H1 (cell line): ENCODE data around the gene LRTM2. TPM values are rescaled to one million over a fixed set of nuclear protein-coding genes. Genes with fewer than 3 reads are reported as not detected.

Experiments
- CHD1 ChIP-seq: IDR thresholded peaks from 2 replicates; pipeline ENCODE4 v1.6.1; 2012; ENCODE audit warnings: low read depth, low read length, improper control_type of control experiment
- RNF2 ChIP-seq: fragments of 200-900, 300-1000 bp; sonication (generic); IDR thresholded peaks from 2 replicates; pipeline ENCODE4 v1.7.1; 2016; ENCODE audit warnings: borderline replicate concordance, low read depth, mild to moderate bottlenecking, antibody characterized with exemption, low read length; ENCODE audit not compliant: poor library complexity, severe bottlenecking; ENCODE audit errors: missing control alignments
- polyA plus RNA-seq, 7 experiments: library from polyadenylated mRNA; depleted of rRNA in 3 of 7; stranded (reverse) in 5 of 7; unstranded in 2 of 7; fragments of >200 nt in 5 of 7; fragments of 200-250 nt in 2 of 7; gene quantifications; 1 replicate in 5 of 7; 2 replicates in 1 of 7; 4 replicates in 1 of 7; pipeline versions ENCODE4 v1.2.1 to v1.2.3, GENCODE V29; 2011 to 2013; ENCODE audit warnings: missing spikeins in 2 of 7, mixed read lengths in 2 of 7
- total RNA-seq: library from RNA; stranded (reverse); fragmentation: NEBNext Ultra II Directional; extraction: Animal tissue kit (Norgen Biotek cat#: 25700); gene quantifications from 2 replicates; pipeline ENCODE4 v1.2.1, GENCODE V29; 2021

The LRTM2 gene
- total and polyA plus RNA-seq, 2 of the 8 experiments (the other 6 are each of a cell fraction or from before 2014, with no cell fraction given): 0.06 TPM; not detected in 1

DNA sequence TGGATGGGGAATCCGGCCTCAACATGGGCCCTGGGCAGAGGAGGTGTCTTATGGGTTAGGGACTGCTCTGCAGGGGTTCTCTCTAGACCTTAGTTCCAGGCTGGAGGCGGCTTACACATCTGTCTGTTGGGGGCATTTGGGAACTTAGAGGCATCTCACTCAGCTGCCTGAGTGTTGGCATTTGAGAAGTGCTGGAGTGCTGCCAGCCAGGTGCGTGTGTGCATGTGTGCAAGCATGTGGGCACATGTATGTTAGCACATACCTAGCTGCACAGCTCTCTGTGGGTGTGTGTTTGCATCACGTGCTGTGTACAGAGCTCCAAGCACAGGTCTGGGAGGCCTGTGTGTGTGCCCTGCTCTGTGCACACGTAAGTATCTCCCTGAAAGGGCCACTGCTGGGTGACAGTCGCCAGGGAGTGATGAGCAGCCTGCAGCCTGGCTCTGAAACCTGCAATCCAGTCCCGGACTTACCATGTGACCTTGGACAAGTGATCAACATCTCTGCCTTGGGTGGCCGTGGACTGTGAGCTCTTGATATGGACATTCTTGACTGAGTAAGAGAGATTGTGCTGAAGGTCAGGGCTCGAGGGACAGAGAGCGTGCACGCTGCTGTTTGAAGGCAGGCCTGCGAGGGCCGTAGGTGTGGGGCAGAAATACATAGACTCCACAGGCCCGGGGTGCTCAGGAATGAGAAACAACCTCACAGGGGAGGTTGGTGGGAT is 5.2 kb downstream of the LRTM2 start (continued):
- TF ChIP-seq RNF2 (no peak), CHD1 (no peak)
- TF ChIP-seq, all 59 proteins: peak for 0
